ENCODE data around the gene FSTL1.

Gene FSTL1

GRCh38 chr3:120353463-120353862, 97.3 kb downstream of the FSTL1 start:
- H3K4me3 ChIP-seq (ENCODE audit: low read length), result no peak overlapping the region
- H3K4me1 ChIP-seq (ENCODE audit: low read length), result peaks cover 14% of the 10 kb centered on the region
- no peaks in the 10 kb centered on the region for H3K27me3 ChIP-seq (ENCODE audit: low read depth, low read length)
- peaks cover 10% of the 10 kb centered on the region for H3K79me2 ChIP-seq (ENCODE audit: low read length)
- H3K4me2 ChIP-seq (ENCODE audit: low read length), result no peak overlapping the region
- H4K20me1 ChIP-seq (ENCODE audit: insufficient read depth, low read length), result no peaks in the 10 kb centered on the region
- no peak overlapping the region for H3K9ac ChIP-seq (ENCODE audit: low read length)
- no peaks in the 10 kb centered on the region for H3K9me3 ChIP-seq (ENCODE audit: insufficient read depth, low read length)
- H2AFZ ChIP-seq (ENCODE audit: low read depth, low read length), result no peak overlapping the region
- no peaks in the 10 kb centered on the region for H3K36me3 ChIP-seq (replicated peaks; ENCODE audit: low read depth, low read length)
- H3K27ac ChIP-seq (ENCODE audit: low read length), result no peak overlapping the region
- TF ChIP-seq CTCF (IDR thresholded peaks at IDR 0.05; ENCODE audit: low read depth, low read length) (no peak), EZH2phosphoT487 (IDR thresholded peaks at IDR 0.05; ENCODE audit: low read depth) (no peak)

GRCh38 chr3:120352017-120352416, 98.8 kb downstream of the FSTL1 start:
- Histone ChIP-seq H3K79me2 (ENCODE audit: low read length) (peaks cover 24% of the 10 kb centered on the region), H4K20me1 (ENCODE audit: insufficient read depth, low read length) (peaks cover 8% of the 10 kb centered on the region), H3K27ac (ENCODE audit: low read length) (no peak overlapping the region), H3K27me3 (ENCODE audit: low read depth, low read length) (no peaks in the 10 kb centered on the region), H3K9me3 (ENCODE audit: insufficient read depth, low read length) (no peaks in the 10 kb centered on the region), H2AFZ (ENCODE audit: low read depth, low read length) (no peak overlapping the region), H3K4me3 (ENCODE audit: low read length) (no peak overlapping the region), H3K4me1 (ENCODE audit: low read length) (peaks cover 20% of the 10 kb centered on the region), H3K36me3 (replicated peaks; ENCODE audit: low read depth, low read length) (peaks cover 4% of the 10 kb centered on the region), H3K4me2 (ENCODE audit: low read length) (no peak overlapping the region), H3K9ac (ENCODE audit: low read length) (no peak overlapping the region)
- no peak for TF ChIP-seq CTCF (IDR thresholded peaks at IDR 0.05; ENCODE audit: low read depth, low read length)
- no peak for TF ChIP-seq EZH2phosphoT487 (IDR thresholded peaks at IDR 0.05; ENCODE audit: low read depth)

- Histone ChIP-seq H4K20me1 (ENCODE audit: insufficient read depth, low read length) (peaks cover 22% of the 10 kb centered on the region), H3K9ac (ENCODE audit: low read length) (peak overlapping the region; percentile 94), H3K27me3 (ENCODE audit: low read depth, low read length) (no peaks in the 10 kb centered on the region), H3K36me3 (replicated peaks; ENCODE audit: low read depth, low read length) (peaks cover 18% of the 10 kb centered on the region), H2AFZ (ENCODE audit: low read depth, low read length) (no peak overlapping the region), H3K4me1 (ENCODE audit: low read length) (peaks cover 23% of the 10 kb centered on the region), H3K79me2 (ENCODE audit: low read length) (peaks cover 39% of the 10 kb centered on the region), H3K9me3 (ENCODE audit: insufficient read depth, low read length) (no peaks in the 10 kb centered on the region), H3K27ac (ENCODE audit: low read length) (peak overlapping the region; percentile 81; the same call in 1 of the 2 replicates), H3K4me2 (ENCODE audit: low read length) (peak overlapping the region; percentile 84), H3K4me3 (ENCODE audit: low read length) (peak overlapping the region; percentile 95)
- no peak for TF ChIP-seq CTCF (IDR thresholded peaks at IDR 0.05; ENCODE audit: low read depth, low read length)
- no peak for TF ChIP-seq EZH2phosphoT487 (IDR thresholded peaks at IDR 0.05; ENCODE audit: low read depth)
Measured at GRCh38 chr3:120350401-120350941, 100.3 kb downstream of the FSTL1 start.

GRCh38 chr3:120349855-120350125, 101.0 kb downstream of the FSTL1 start:
- H2AFZ ChIP-seq (ENCODE audit: low read depth, low read length), result peak overlapping the region; percentile 72
- H3K27ac ChIP-seq (ENCODE audit: low read length), result peak overlapping the region; percentile 81
- H4K20me1 ChIP-seq (ENCODE audit: insufficient read depth, low read length), result peaks cover 29% of the 10 kb centered on the region
- H3K79me2 ChIP-seq (ENCODE audit: low read length), result peaks cover 46% of the 10 kb centered on the region
- H3K9ac ChIP-seq (ENCODE audit: low read length), result peak overlapping the region; percentile 94
- peak overlapping the region; percentile 84 for H3K4me2 ChIP-seq (ENCODE audit: low read length)
- peaks cover 24% of the 10 kb centered on the region for H3K36me3 ChIP-seq (replicated peaks; ENCODE audit: low read depth, low read length)
- H3K4me3 ChIP-seq (ENCODE audit: low read length), result peak overlapping the region; percentile 95
- peaks cover 23% of the 10 kb centered on the region for H3K4me1 ChIP-seq (ENCODE audit: low read length)
- TF ChIP-seq EZH2phosphoT487 (IDR thresholded peaks at IDR 0.05; ENCODE audit: low read depth) (no peak), CTCF (IDR thresholded peaks at IDR 0.05; ENCODE audit: low read depth, low read length) (no peak)
- H3K9me3 ChIP-seq (ENCODE audit: insufficient read depth, low read length), result no peaks in the 10 kb centered on the region
- H3K27me3 ChIP-seq (ENCODE audit: low read depth, low read length), result no peaks in the 10 kb centered on the region
